ENCODE data around the gene RAD51B. TPM values are rescaled to one million over a fixed set of nuclear protein-coding genes. Genes with fewer than 3 reads are reported as not detected.

Gene RAD51B
- total and polyA plus RNA-seq, 2 experiments from 2014 or later, result 10.1 to 18.0 TPM

GRCh38 chr14:68596701-68597100 is 777.1 kb downstream of the RAD51B start:
- TF ChIP-seq EZH2 (IDR thresholded peaks at IDR 0.05; ENCODE audit: borderline replicate concordance) (no peak), CTCF (IDR thresholded peaks at IDR 0.05; ENCODE audit: poor library complexity) (no peak), EZH2phosphoT487 (IDR thresholded peaks at IDR 0.05; ENCODE audit: low read depth, severe bottlenecking, unreplicated experiment) (no peak)
- H3K9me2 ChIP-seq (replicated peaks; ENCODE audit: insufficient read depth), result no peaks in the 10 kb centered on the region
- H3K4me3 ChIP-seq, result no peak overlapping the region
- H4K20me1 ChIP-seq (ENCODE audit: insufficient read depth, poor library complexity, severe bottlenecking), result no peaks in the 10 kb centered on the region
- DNase-seq (ENCODE audit: low spot score), result no peak
- no peaks in the 10 kb centered on the region for H3K9me3 ChIP-seq (ENCODE audit: low read depth)
- no peak overlapping the region for H3K27ac ChIP-seq
- H2AFZ ChIP-seq, result no peak overlapping the region
- H3K79me2 ChIP-seq, result peaks cover 4% of the 10 kb centered on the region
- 85% methylated on average over 10 of the region's 10 CpGs for WGBS (ENCODE audit: low lambda C conversion rate, missing lambda C conversion rate)
- H3K36me3 ChIP-seq (replicated peaks; ENCODE audit: insufficient read depth, low read depth), result no peaks in the 10 kb centered on the region
- peaks cover 37% of the 10 kb centered on the region for H3K4me1 ChIP-seq (ENCODE audit: insufficient read depth)
- H3K27me3 ChIP-seq, result no peaks in the 10 kb centered on the region
- no peak overlapping the region for H3K4me2 ChIP-seq

- TF ChIP-seq CTCF (IDR thresholded peaks at IDR 0.05; ENCODE audit: poor library complexity) (no peak), EZH2 (IDR thresholded peaks at IDR 0.05; ENCODE audit: borderline replicate concordance) (no peak), EZH2phosphoT487 (IDR thresholded peaks at IDR 0.05; ENCODE audit: low read depth, severe bottlenecking, unreplicated experiment) (no peak)
- Histone ChIP-seq H3K27me3 (no peaks in the 10 kb centered on the region), H2AFZ (no peak overlapping the region), H3K79me2 (peaks cover 1% of the 10 kb centered on the region), H3K27ac (peak overlapping the region; percentile 91), H3K4me1 (ENCODE audit: insufficient read depth) (peaks cover 39% of the 10 kb centered on the region), H4K20me1 (ENCODE audit: insufficient read depth, poor library complexity, severe bottlenecking) (no peaks in the 10 kb centered on the region), H3K4me3 (no peak overlapping the region), H3K4me2 (peak overlapping the region; percentile 36), H3K9me2 (replicated peaks; ENCODE audit: insufficient read depth) (no peaks in the 10 kb centered on the region), H3K36me3 (replicated peaks; ENCODE audit: insufficient read depth, low read depth) (no peaks in the 10 kb centered on the region), H3K9me3 (ENCODE audit: low read depth) (no peaks in the 10 kb centered on the region)
- WGBS (ENCODE audit: low lambda C conversion rate, missing lambda C conversion rate), result 59% methylated on average over 2 of the region's 2 CpGs
- DNase-seq (ENCODE audit: low spot score), result no peak
Measured at GRCh38 chr14:68598089-68598488, 778.5 kb downstream of the RAD51B start.

- Histone ChIP-seq H3K36me3 (replicated peaks; ENCODE audit: insufficient read depth, low read depth) (no peaks in the 10 kb centered on the region), H3K9me2 (replicated peaks; ENCODE audit: insufficient read depth) (no peaks in the 10 kb centered on the region), H3K4me2 (peak overlapping the region; percentile 55), H3K79me2 (no peaks in the 10 kb centered on the region), H3K4me1 (ENCODE audit: insufficient read depth) (peaks cover 39% of the 10 kb centered on the region), H4K20me1 (ENCODE audit: insufficient read depth, poor library complexity, severe bottlenecking) (no peaks in the 10 kb centered on the region), H3K9me3 (ENCODE audit: low read depth) (no peaks in the 10 kb centered on the region), H3K27me3 (no peaks in the 10 kb centered on the region), H3K27ac (peak overlapping the region; percentile 91), H3K4me3 (no peak overlapping the region), H2AFZ (no peak overlapping the region)
- 51% methylated on average over 22 of the region's 22 CpGs for WGBS (ENCODE audit: low lambda C conversion rate, missing lambda C conversion rate)
- TF ChIP-seq EZH2phosphoT487 (IDR thresholded peaks at IDR 0.05; ENCODE audit: low read depth, severe bottlenecking, unreplicated experiment), result no peak
- TF ChIP-seq EZH2 (IDR thresholded peaks at IDR 0.05; ENCODE audit: borderline replicate concordance), result no peak
- no peak for TF ChIP-seq CTCF (IDR thresholded peaks at IDR 0.05; ENCODE audit: poor library complexity)
- DNase-seq (ENCODE audit: low spot score), result peak; percentile 82
Measured at GRCh38 chr14:68598621-68599447, 779.3 kb downstream of the RAD51B start.

Measured in hepatocyte (in vitro differentiated cells).